Measurements from ENCODE around the gene ATP2C2.

DNA sequence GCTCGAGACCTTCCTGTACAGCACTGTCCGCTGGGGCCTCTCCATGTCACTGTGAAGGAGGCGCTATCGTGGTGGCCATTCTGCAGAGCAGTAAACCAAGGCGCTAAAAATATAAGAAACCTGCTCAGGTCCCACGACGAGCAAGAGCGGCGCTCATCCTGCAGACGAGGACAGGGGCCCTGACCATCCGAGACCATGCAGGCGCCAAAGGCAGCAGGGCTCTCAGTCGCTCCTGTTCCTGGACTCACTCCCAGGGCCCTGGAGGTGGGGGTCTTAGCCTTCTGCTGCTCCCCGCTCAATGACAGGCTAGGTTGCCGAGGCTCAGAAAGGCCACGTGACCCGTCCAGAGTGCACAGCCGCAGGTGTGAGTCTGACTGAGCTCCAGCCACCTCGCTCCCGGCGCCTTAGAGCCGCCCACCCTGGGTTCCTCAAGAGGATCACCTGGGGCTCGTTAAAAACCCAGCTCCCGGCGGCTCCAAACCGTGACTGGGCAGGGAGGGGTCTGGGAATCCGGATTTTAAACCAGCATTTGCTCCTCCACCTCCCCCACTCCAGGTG, 509 bp upstream of the ATP2C2 start:
- TF ChIP-seq, protein P1, sequence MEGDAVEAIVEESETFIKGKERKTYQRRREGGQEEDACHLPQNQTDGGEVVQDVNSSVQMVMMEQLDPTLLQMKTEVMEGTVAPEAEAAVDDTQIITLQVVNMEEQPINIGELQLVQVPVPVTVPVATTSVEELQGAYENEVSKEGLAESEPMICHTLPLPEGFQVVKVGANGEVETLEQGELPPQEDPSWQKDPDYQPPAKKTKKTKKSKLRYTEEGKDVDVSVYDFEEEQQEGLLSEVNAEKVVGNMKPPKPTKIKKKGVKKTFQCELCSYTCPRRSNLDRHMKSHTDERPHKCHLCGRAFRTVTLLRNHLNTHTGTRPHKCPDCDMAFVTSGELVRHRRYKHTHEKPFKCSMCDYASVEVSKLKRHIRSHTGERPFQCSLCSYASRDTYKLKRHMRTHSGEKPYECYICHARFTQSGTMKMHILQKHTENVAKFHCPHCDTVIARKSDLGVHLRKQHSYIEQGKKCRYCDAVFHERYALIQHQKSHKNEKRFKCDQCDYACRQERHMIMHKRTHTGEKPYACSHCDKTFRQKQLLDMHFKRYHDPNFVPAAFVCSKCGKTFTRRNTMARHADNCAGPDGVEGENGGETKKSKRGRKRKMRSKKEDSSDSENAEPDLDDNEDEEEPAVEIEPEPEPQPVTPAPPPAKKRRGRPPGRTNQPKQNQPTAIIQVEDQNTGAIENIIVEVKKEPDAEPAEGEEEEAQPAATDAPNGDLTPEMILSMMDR (IDR thresholded peaks at IDR 0.05; ENCODE audit: low read length): no peak
- TF ChIP-seq EZH2 (optimal IDR thresholded peaks at IDR 0.05; ENCODE audit: low read depth, low read length) (no peak), EZH2phosphoT487 (IDR thresholded peaks at IDR 0.05; ENCODE audit: low read length) (no peak)
